Vagina (tissue), 2 donors: ENCODE measurements around the gene PNPLA3.
A peak's percentile ranks its signal among the peaks of the same experiment; 100 is the strongest.

ENCODE experiments used
- POLR2A ChIP-seq, 2 donors: fragments of 450-650 bp; IDR thresholded peaks; one replicate each; pipeline ENCODE4 v1.6.1; 2017; ENCODE audit warnings: antibody characterized with exemption in 2 of 2, mild to moderate bottlenecking in 2 of 2, moderate library complexity in 2 of 2
- TF ChIP-seq, protein P1 (sequence below), 3 experiments: fragments of 450-650 bp in 2 of 3; fragments of 200-600 bp in 1 of 3; sonication (generic) in 1 of 3; IDR thresholded peaks; one replicate each; pipeline ENCODE4 v1.5.1; 2017 to 2019; ENCODE audit warnings: antibody characterized with exemption in 3 of 3, mild to moderate bottlenecking in 2 of 3, moderate library complexity in 2 of 3

DNA sequence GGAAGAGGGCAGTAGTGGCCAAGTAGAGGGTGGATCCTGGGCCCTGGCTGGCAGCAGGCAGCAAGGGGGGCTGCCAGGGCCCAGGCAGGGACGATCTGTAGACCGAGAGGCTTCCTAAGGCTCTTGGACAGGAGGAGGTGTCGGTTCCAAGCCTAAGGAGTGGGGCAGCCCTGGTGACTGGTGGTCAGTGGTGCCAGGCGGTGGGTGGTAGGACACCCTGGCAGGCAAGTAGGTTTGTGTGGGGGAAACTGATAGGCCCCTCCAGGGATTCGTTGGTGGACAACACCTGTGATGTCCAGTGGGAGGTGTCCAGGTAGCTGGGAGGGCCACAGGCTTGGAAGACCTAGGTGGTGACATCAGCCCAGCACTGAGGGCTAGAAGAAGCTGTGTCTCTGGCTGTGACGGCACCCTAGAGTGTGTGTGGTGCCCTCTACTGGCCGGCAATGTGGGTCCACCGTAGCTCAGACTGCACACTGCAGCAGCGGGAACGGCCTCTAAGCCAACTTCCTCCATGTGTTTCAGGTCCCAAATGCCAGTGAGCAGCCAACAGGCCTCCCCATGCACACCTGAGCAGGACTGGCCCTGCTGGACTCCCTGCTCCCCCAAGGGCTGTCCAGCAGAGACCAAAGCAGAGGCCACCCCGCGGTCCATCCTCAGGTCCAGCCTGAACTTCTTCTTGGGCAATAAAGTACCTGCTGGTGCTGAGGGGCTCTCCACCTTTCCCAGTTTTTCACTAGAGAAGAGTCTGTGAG is 22.2 kb downstream of the PNPLA3 start:
- TF ChIP-seq, protein P1, sequence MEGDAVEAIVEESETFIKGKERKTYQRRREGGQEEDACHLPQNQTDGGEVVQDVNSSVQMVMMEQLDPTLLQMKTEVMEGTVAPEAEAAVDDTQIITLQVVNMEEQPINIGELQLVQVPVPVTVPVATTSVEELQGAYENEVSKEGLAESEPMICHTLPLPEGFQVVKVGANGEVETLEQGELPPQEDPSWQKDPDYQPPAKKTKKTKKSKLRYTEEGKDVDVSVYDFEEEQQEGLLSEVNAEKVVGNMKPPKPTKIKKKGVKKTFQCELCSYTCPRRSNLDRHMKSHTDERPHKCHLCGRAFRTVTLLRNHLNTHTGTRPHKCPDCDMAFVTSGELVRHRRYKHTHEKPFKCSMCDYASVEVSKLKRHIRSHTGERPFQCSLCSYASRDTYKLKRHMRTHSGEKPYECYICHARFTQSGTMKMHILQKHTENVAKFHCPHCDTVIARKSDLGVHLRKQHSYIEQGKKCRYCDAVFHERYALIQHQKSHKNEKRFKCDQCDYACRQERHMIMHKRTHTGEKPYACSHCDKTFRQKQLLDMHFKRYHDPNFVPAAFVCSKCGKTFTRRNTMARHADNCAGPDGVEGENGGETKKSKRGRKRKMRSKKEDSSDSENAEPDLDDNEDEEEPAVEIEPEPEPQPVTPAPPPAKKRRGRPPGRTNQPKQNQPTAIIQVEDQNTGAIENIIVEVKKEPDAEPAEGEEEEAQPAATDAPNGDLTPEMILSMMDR (IDR thresholded peaks at IDR 0.05) = peak in 1 of 3 experiments; percentile 20
- TF ChIP-seq POLR2A (IDR thresholded peaks at IDR 0.05) = no peak
